WERI-Rb-1 (cell line): ENCODE measurements around the gene JOSD2.

Experiments
- DNase-seq: peaks from one replicate; pipeline ENCODE4 v3.0.0-alpha.2; 2020
- H3K27ac ChIP-seq: fragments of 250-450 bp; sonication (Bioruptor Pico); 2 replicates; pipeline ENCODE4 v1.5.1; 2020; ENCODE audit warnings: mild to moderate bottlenecking, moderate library complexity
- H3K27me3 ChIP-seq: fragments of 250-450 bp; sonication (Bioruptor Pico); 2 replicates; pipeline ENCODE4 v1.5.1; 2021; ENCODE audit warnings: mild to moderate bottlenecking, low read depth, moderate library complexity; ENCODE audit not compliant: insufficient read depth, severe bottlenecking
- H3K36me3 ChIP-seq: fragments of 250-450 bp; sonication (Bioruptor Pico); 2 replicates; pipeline ENCODE4 v1.5.1; 2020; ENCODE audit warnings: mild to moderate bottlenecking, moderate library complexity
- H3K4me3 ChIP-seq: 2 replicates; pipeline ENCODE4 v1.5.1; 2011; ENCODE audit warnings: low read depth, mild to moderate bottlenecking, control low read depth, low read length
- H3K9me3 ChIP-seq: fragments of 250-450 bp; sonication (Bioruptor Pico); 2 replicates; pipeline ENCODE4 v1.5.1; 2021; ENCODE audit warnings: mild to moderate bottlenecking, moderate library complexity; ENCODE audit not compliant: severe bottlenecking
- CTCF ChIP-seq: IDR thresholded peaks from 2 replicates; pipeline ENCODE4 v1.5.1; 2011; ENCODE audit warnings: low read depth, mild to moderate bottlenecking, control low read depth, inconsistent platforms, low read length

The JOSD2 gene

GRCh38 chr19:50480281-50481111 lies 30.5 kb downstream of the JOSD2 start:
- H3K27ac ChIP-seq, result no peak overlapping the region
- DNase-seq, result no peak
- H3K9me3 ChIP-seq, result no peaks in the 10 kb centered on the region
- no peak overlapping the region for H3K4me3 ChIP-seq
- H3K36me3 ChIP-seq, result no peaks in the 10 kb centered on the region
- TF ChIP-seq CTCF, result no peak
- no peaks in the 10 kb centered on the region for H3K27me3 ChIP-seq

GRCh38 chr19:50479761-50480251 lies 31.2 kb downstream of the JOSD2 start:
- no peak for TF ChIP-seq CTCF
- H3K36me3 ChIP-seq, result no peaks in the 10 kb centered on the region

GRCh38 chr19:50478901-50479715 lies 31.9 kb downstream of the JOSD2 start:
- Histone ChIP-seq H3K9me3 (no peaks in the 10 kb centered on the region), H3K27me3 (no peaks in the 10 kb centered on the region), H3K27ac (no peak overlapping the region), H3K4me3 (no peak overlapping the region), H3K36me3 (no peaks in the 10 kb centered on the region)
- TF ChIP-seq CTCF, result peak; percentile 99
- DNase-seq, result peak; percentile 89

More at GRCh38 chr19:50479761-50480251, 31.2 kb downstream of the JOSD2 start:
- no peak for DNase-seq
- H3K27ac ChIP-seq, result no peak overlapping the region
- H3K27me3 ChIP-seq, result no peaks in the 10 kb centered on the region
- no peak overlapping the region for H3K4me3 ChIP-seq
- H3K9me3 ChIP-seq, result no peaks in the 10 kb centered on the region

GRCh38 chr19:50477751-50478515 lies 33.1 kb downstream of the JOSD2 start:
- Histone ChIP-seq H3K27me3 (no peaks in the 10 kb centered on the region), H3K36me3 (no peaks in the 10 kb centered on the region), H3K27ac (no peak overlapping the region), H3K9me3 (no peaks in the 10 kb centered on the region), H3K4me3 (no peak overlapping the region)
- DNase-seq, result no peak
- TF ChIP-seq CTCF, result no peak

GRCh38 chr19:50476907-50477238 lies 34.1 kb downstream of the JOSD2 start:
- no peaks in the 10 kb centered on the region for H3K27me3 ChIP-seq
- no peaks in the 10 kb centered on the region for H3K36me3 ChIP-seq
- no peak overlapping the region for H3K27ac ChIP-seq
- no peak for DNase-seq
- no peak overlapping the region for H3K4me3 ChIP-seq
- no peak for TF ChIP-seq CTCF
- H3K9me3 ChIP-seq, result no peaks in the 10 kb centered on the region
